Activated CD8-positive, alpha-beta memory T cell treated with anti-CD3 and anti-CD28 coated beads, Interleukin-2, amount 50 U/mL, for 1 hour (primary cell): ENCODE data around the gene SLC22A15.

Source experiments
- DNase-seq: peaks from one replicate; pipeline ENCODE4 v3.0.0-alpha.2; 2020; ENCODE audit errors: extremely low read depth

SLC22A15 gene

DNA sequence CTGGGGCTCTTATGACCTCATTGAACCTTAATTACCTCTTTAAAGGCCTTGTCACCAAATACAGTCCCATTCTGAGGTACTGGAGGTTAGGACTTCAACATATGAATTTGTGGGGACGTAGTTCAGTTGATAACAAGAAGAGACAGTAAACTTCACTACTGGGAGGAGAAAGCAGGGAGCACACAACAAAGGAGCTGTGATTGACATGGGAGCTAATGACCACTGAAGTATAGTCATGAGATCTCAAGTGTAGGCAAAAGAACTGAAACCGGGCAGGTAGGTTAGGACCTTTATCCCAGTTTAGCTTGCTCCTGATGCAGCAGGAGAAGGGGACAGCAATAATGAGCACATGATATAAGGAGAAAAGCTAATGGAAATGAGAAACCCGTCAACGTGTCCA lies 123.1 kb downstream of the SLC22A15 start:
- DNase-seq = no peak

DNA sequence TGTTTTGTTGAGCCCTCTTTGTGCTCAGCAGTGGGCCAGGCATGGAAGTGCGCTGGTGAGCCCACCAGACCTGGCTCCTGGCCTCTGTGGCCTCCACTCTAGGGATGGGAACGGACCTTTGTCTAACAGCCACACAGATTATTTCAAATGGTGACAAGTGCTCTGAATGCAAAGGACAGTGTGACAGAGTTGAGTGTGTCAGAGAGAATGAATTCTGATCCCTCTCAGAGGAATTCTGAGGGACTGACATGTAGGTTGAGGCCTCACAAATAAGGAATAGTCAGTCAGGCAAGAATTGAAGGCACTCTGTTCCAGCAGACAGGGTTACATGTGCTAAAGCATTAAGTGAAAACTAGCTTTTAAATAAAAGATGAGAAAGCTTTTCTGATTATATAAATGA lies 123.6 kb downstream of the SLC22A15 start:
- DNase-seq = no peak

DNA sequence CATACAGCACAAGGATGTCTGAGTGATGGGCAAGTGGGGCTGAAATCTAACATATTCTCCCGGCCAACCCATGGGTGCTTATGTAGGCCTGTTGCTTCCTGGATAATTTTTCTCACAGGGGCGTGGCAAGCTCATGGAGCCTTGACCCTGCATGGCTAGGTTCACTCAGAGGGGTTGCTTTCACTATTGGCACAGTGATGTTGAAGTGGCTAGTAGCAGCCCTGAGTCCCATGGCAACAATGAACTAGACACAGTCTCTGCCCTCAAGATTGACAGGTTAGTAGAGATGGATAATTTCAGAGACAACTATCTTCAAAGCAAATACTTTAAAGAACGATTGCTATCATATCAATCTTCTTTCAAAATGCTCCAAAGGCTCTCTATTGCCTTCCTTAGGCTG lies 128.4 kb downstream of the SLC22A15 start:
- no peak for DNase-seq

DNA sequence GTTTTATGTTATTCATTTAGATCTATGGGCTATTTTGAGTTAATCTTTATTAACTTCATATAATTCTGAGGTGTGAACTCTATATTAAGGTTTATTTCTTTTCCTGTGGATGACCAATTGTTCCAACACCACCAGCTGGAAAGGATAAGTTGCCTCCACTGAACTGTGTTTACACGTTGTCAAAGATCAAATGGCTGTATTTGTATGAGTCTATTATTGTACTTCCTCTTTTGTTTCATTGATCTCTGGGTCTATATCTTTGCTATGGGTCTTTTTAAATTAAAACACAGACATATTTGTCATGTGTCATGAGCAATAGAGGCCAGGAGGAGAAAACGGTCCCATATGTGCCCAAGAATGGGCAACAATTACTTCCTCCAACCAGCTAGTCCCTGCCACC lies 129.7 kb downstream of the SLC22A15 start:
- no peak for DNase-seq

DNA sequence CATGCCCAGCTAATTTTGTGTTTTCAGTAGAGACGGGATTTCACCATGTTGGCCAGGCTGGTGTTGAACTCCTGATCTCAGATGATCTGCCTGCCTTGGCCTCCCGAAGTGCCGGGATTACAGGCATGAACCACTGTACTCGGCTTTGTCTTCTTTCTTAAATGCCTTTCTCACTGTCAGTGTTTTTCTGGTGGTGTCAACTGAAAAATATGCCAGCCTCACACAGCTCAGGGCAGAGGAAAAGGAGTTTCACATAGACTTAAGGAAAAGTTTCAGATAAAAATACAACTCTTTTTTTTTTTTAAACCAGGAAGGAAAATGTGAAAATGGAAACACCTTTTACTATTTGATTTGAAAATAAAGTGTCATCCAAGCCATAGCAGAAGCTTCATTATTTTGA lies 130.3 kb downstream of the SLC22A15 start:
- no peak for DNase-seq

DNA sequence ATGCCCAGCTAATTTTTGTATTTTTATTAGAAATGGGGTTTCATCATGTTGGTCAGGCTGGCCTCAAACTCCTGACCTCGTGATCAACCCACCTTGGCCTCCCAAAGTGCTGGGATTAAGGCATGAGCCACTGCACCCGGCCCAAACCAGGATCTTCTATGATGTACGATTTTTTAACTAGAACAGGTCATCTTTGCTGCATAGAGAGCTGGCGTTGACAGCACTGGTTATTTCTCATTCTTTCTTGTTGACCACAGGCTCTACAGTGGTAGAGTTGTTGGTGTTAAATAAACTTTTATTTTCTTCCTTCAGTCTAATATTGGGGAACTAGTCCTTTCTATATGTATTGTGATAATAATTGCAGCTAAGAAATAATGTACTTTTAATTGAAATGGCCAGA lies 131.1 kb downstream of the SLC22A15 start:
- DNase-seq = no peak

DNA sequence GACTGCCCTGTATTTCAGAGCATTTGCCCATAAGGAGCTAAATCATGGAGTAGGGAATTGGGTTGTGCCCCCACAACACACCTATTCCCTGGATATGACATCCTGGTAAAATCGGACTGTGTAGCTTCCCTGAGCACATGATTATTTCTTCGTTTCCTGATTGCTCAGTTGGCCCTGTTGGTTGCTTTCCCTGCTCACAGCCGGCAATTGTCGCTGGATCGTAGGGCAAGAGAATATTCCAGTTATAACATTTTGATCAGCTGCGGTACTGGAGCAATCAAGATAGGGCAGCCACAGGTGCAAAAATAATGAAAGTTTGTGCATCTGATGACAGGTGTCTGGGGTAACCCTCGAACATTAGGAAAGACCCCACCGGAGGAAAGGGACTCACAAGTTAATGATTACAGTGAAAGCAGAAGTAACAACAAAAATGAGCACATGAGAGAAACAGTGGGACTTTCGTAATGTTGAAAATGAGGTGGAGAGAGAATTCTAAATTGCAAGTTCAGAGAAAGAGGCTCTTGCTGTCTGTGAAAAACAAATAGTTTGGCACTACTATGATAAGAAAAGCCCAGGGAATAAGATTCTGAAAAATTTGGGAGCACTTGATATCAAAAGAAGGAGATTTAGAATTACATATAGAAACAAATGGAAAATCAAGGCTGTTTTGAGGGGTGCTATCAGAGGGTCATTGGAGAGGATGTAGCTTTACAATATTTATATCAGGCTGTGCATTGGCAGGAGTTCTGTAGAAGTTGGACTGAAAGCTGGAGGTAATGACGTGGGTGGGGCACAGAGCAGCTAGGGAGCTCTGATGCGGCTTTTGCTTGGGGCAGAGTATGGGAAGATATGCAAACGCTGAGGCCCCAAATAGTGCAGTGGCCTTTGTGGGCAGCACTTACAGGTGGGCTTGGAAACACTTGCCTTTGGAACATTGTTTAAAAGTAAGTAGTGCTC lies 134.5 kb downstream of the SLC22A15 start, which contains the start of gene MAB21L3:
TSS of gene MAB21L3 (plus strand) at position 833 of the 957 bp plus-strand sequence. CDS start 1,217 bp downstream, outside the sequence.
- DNase-seq = no peak

DNA sequence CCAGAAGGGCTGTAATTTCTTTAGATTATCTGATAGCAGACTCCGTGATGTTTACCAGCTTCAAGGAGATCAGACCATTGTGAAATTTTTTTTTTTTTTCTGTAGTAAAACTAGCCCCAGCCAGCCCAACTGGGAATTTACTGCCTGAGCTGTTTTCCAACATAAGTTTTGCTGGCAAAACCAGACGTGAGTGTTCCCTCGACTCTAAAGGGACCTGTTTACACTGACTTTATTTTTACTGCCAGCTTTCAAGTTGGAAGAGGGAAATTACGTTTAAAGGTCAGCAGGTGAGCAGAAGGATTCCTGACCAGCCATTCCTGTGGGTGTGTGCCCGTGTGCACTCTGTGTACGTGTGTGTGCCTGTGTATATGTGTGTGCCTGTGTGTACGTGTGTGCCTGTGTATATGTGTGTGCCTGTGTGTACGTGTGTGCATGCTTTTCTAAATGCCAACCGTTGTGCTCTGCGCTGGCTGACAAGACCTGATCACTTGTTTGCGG lies 135.3 kb downstream of the SLC22A15 start:
- DNase-seq = no peak

DNA sequence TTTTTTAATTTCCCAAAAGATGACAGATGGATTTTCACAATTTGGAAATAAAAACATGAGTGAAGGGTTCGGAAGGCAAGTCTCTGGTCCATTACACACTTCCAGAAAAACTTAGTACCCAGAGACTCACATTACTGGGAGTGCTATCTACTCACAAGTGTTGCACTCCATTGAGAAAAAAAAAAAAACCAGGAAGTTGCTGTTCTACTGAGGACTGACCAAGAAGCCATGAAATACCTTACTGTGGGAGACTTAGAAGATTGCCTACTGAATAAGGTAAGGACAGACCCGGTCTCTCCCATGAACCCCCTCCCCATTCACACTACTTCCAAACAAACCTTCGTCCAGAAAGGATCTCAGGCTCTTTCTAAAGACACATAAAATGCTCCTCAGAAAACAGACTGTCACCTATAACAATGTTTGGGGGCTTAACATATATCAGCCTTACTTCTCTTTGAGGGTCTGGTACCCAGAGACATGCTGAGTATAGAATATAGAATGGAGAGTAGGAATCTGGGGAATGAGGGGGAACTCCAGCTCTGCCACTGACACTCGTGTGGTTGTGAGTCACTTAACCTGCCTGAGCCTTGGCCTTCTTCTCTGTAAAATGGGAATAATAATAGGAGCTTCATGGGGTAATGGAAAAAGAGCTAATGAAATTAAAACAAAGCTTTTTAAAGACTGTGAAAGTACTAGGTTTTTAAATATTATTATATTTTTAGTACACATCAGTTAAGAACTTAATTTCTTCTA lies 136.3 kb downstream of the SLC22A15 start:
- DNase-seq = no peak

DNA sequence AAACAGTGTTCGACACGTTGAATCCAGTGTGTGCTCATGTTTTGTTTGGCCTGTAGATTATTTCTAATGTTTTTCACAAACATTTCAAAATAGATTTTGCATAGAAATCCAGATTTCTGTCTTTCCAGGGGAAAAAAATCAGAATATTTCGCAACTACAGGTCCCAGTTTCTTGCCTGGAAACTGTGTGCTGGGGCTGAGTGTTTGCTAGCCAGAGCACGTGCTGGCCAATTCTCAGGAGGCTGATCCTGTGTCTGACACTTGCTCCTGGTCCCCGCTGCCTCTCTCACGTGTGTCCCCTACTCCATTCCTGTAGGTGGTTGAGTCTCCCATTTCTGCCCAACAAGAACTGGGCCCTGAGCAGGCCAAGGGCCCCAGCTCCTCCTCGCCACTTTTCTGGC lies 137.3 kb downstream of the SLC22A15 start:
- no peak for DNase-seq

DNA sequence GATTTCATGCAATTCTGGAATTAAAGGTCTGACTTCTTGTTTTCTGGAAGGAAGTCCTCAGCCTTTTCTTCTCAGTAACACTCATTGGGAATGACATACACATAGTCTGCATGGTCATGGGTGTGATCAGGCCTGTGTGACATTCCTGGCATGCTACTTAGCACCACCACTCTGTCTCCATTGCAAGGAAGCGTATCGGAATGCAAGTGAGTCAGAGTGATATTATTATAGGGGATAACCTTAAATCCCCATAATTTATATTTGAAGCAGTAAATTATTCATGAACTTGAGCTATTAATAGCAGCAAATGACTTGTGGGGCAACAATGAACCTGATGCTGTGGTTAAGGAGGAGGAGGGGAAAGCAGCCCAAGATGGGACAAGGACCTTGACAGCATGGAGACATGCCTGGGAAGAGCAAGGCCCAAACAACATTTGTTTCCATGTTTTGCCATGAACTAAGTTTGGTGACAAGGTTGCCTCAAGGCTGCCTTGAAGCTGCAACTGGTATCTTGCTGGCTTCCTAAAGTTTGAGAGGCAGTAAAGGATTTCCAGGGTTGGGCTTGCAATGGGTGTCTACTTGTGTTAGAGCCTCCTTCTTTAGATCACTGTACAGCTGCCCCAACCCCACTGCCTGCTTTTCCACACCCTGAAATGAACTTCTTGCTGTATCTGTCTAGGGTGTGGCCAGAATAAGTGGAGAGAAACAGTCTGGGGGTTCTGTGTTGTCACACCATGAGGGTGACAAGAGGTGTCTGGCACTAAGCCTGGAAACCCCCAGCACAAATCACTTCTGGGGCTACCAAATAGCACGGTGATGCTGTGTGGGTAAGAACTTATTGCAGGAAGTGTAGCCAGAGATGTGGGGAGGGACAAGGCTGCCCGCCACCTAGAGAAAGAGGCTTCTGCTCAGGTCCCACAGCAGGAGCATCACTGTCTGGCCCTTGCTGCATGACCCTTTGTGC lies 139.4 kb downstream of the SLC22A15 start:
- DNase-seq = no peak

DNA sequence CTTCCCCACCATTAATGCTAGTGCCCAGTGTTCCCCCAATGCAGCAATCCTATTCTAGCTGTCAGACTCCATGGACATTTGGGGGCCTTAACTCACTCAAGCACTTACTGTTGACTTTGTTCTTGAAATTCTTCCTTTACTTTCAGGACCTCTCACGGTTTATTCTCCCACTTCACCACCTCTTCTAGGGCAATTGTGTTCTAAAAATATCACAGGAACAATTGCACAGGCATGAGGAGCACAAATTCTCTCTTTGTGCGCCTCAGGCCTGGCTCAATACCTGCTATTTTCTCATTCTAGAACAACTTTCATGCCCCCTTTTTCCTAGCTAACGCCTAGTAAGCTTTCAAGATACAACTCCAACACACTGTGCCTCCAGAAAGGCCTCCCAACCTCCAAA lies 142.2 kb downstream of the SLC22A15 start:
- DNase-seq = no peak
